HG02884 (cell line): ENCODE results near the gene ASAP2.

Experiments used
- ATAC-seq: cut with Tn5 transposase; IDR thresholded peaks from one replicate; pipeline ENCODE4 v1.9.1; 2021; ENCODE audit warnings: mild to moderate bottlenecking, moderate library complexity; ENCODE audit not compliant: unreplicated experiment

Gene ASAP2

GRCh38 chr2:9179572-9180201, 26.9 kb upstream of the ASAP2 start:
- ATAC-seq: no peak

GRCh38 chr2:9184361-9184760, 22.3 kb upstream of the ASAP2 start:
- no peak for ATAC-seq

GRCh38 chr2:9187620-9188214, 18.9 kb upstream of the ASAP2 start:
- ATAC-seq: no peak

- ATAC-seq: no peak
Observed at GRCh38 chr2:9188823-9189222, 17.8 kb upstream of the ASAP2 start.

GRCh38 chr2:9189901-9190300, 16.7 kb upstream of the ASAP2 start:
- ATAC-seq: no peak

GRCh38 chr2:9191041-9191481, 15.6 kb upstream of the ASAP2 start:
- no peak for ATAC-seq

GRCh38 chr2:9192712-9193111, 13.9 kb upstream of the ASAP2 start:
- ATAC-seq: no peak

GRCh38 chr2:9194352-9194751, 12.3 kb upstream of the ASAP2 start:
- ATAC-seq: no peak

- ATAC-seq: no peak
Observed at GRCh38 chr2:9196637-9197036, 10.0 kb upstream of the ASAP2 start.

GRCh38 chr2:9197916-9198315, 8.7 kb upstream of the ASAP2 start:
- ATAC-seq: no peak

GRCh38 chr2:9199716-9200632, 6.6 kb upstream of the ASAP2 start:
- no peak for ATAC-seq

- no peak for ATAC-seq
Observed at GRCh38 chr2:9200633-9201015, 6.0 kb upstream of the ASAP2 start.

GRCh38 chr2:9201185-9201891, 5.3 kb upstream of the ASAP2 start:
- ATAC-seq: no peak

GRCh38 chr2:9203006-9203405, 3.6 kb upstream of the ASAP2 start:
- no peak for ATAC-seq

- ATAC-seq: no peak
Observed at GRCh38 chr2:9203876-9204275, 2.7 kb upstream of the ASAP2 start.

- ATAC-seq: no peak
Observed at GRCh38 chr2:9204939-9205338, 1.7 kb upstream of the ASAP2 start.

GRCh38 chr2:9205486-9205885, 1.1 kb upstream of the ASAP2 start:
- no peak for ATAC-seq

- ATAC-seq: no peak
Observed at GRCh38 chr2:9206991-9207640, 504 bp downstream of the ASAP2 start.

- no peak for ATAC-seq
Observed at GRCh38 chr2:9207641-9208311, 1.2 kb downstream of the ASAP2 start.

- ATAC-seq: no peak
Observed at GRCh38 chr2:9208875-9209274, 2.3 kb downstream of the ASAP2 start.
